IMR-90 (cell line): ENCODE measurements around the gene OPN1SW. TPM values are rescaled to one million over a fixed set of nuclear protein-coding genes. Genes with fewer than 3 reads are reported as not detected.

Experiments used
- ATAC-seq: fragments of 200-7000 bp; cut with Tn5 transposase; 2 replicates; pipeline ENCODE4 v1.9.1; 2020; ENCODE audit warnings: low read depth, mild to moderate bottlenecking, moderate library complexity
- BruUV-seq: library from RNA; stranded (reverse); fragments of 400-500 nt; replicated peaks from 2 replicates; lab custom pipeline; 2021; lab: Mats Ljungman, UMichigan
- CTCF ChIA-PET: fragments of 300-600 bp; formaldehyde crosslinking; extraction: SDS; loops from one replicate; lab custom pipeline; 2021; ENCODE audit warnings: antibody characterized with exemption; lab: Yijun Ruan, JAX
- POLR2A ChIA-PET: fragments of 300-600 bp; sonication (Branson Sonifier 250); formaldehyde crosslinking; loops from one replicate; lab custom pipeline; 2022; ENCODE audit warnings: antibody characterized with exemption; ENCODE audit not compliant: unreplicated experiment; lab: Charles Lee
- DNase-seq: peaks from one replicate; pipeline ENCODE4 v3.0.0; 2013
- H2AFZ ChIP-seq: replicated peaks from 2 replicates; pipeline ENCODE3; 2013; ENCODE audit warnings: low read length, mild to moderate bottlenecking; ENCODE audit not compliant: poor library complexity
- H2AK5ac ChIP-seq: 2 replicates; pipeline ENCODE4 v1.6.1; 2013; ENCODE audit warnings: low read depth, low read length, inconsistent platforms
- H2AK9ac ChIP-seq: replicated peaks from 2 replicates; pipeline ENCODE3; 2013; ENCODE audit warnings: mild to moderate bottlenecking, low read depth, low read length, moderate library complexity; ENCODE audit not compliant: poor library complexity
- H2BK120ac ChIP-seq: 2 replicates; pipeline ENCODE4 v1.6.1; 2013; ENCODE audit warnings: low read depth, low read length, inconsistent platforms
- H2BK15ac ChIP-seq: 3 replicates; pipeline ENCODE4 v1.6.1; 2013; ENCODE audit warnings: low read depth, low read length, inconsistent platforms
- H2BK20ac ChIP-seq: 2 replicates; pipeline ENCODE4 v1.6.1; 2013; ENCODE audit warnings: low read depth, mild to moderate bottlenecking, inconsistent platforms, low read length, moderate library complexity
- H2BK5ac ChIP-seq: 2 replicates; pipeline ENCODE4 v1.6.1; 2013; ENCODE audit warnings: mild to moderate bottlenecking, low read depth, low read length, inconsistent platforms; ENCODE audit not compliant: poor library complexity, severe bottlenecking
- H3K14ac ChIP-seq: replicated peaks from 2 replicates; pipeline ENCODE4 v1.6.1; 2013; ENCODE audit warnings: low read depth, low read length, inconsistent platforms
- H3K18ac ChIP-seq: 2 replicates; pipeline ENCODE4 v1.6.1; 2013; ENCODE audit warnings: low read depth, low read length, control low read depth
- H3K23ac ChIP-seq: 2 replicates; pipeline ENCODE4 v1.6.1; 2013; ENCODE audit warnings: low read depth, low read length, inconsistent platforms
- H3K27ac ChIP-seq: 2 replicates; pipeline ENCODE4 v1.5.1; 2013; ENCODE audit warnings: mild to moderate bottlenecking, control low read depth, low read length; ENCODE audit not compliant: insufficient read depth
- H3K27me3 ChIP-seq: 2 replicates; pipeline ENCODE4 v1.6.1; 2013; ENCODE audit warnings: low read length; ENCODE audit not compliant: control insufficient read depth, insufficient read depth
- H3K36me3 ChIP-seq: 2 replicates; pipeline ENCODE4 v1.6.1; 2013; ENCODE audit warnings: low read length, mixed read lengths; ENCODE audit not compliant: control insufficient read depth, insufficient read depth
- H3K4ac ChIP-seq: 2 replicates; pipeline ENCODE4 v1.6.1; 2013; ENCODE audit warnings: low read depth, low read length, inconsistent platforms
- H3K4me1 ChIP-seq: 2 replicates; pipeline ENCODE4 v1.6.1; 2013; ENCODE audit warnings: low read length, mixed read lengths; ENCODE audit not compliant: control insufficient read depth, insufficient read depth
- H3K4me2 ChIP-seq: 2 replicates; pipeline ENCODE4 v1.6.1; 2013; ENCODE audit warnings: low read depth, mild to moderate bottlenecking, control low read depth, low read length, moderate library complexity
- H3K4me3 ChIP-seq: 2 replicates; pipeline ENCODE4 v1.5.1; 2013; ENCODE audit warnings: low read depth, mild to moderate bottlenecking, control low read depth, low read length, moderate library complexity; ENCODE audit not compliant: insufficient read depth
- H3K56ac ChIP-seq: 2 replicates; pipeline ENCODE4 v1.6.1; 2013; ENCODE audit warnings: low read length, inconsistent platforms; ENCODE audit not compliant: insufficient read depth; ENCODE audit errors: extremely low read depth
- H3K79me1 ChIP-seq, 2 experiments: 2 replicates each; pipeline ENCODE4 v1.6.1; 2013; ENCODE audit warnings: low read length in 2 of 2, inconsistent platforms in 1 of 2, low read depth in 1 of 2
- H3K9ac ChIP-seq: 2 replicates; pipeline ENCODE4 v1.6.1; 2013; ENCODE audit warnings: low read depth, low read length, control low read depth
- H3K9me1 ChIP-seq: 2 replicates; pipeline ENCODE4 v1.6.1; 2013; ENCODE audit warnings: low read length, inconsistent platforms; ENCODE audit not compliant: insufficient read depth
- H3K9me3 ChIP-seq: 2 replicates; pipeline ENCODE4 v1.6.1; 2013; ENCODE audit warnings: low read length; ENCODE audit not compliant: control insufficient read depth, insufficient read depth
- H4K20me1 ChIP-seq: 2 replicates; pipeline ENCODE4 v1.6.1; 2013; ENCODE audit warnings: low read length, inconsistent platforms; ENCODE audit not compliant: insufficient read depth
- H4K5ac ChIP-seq: 2 replicates; pipeline ENCODE4 v1.6.1; 2013; ENCODE audit warnings: mild to moderate bottlenecking, low read depth, low read length, control low read depth
- H4K8ac ChIP-seq, 2 experiments: 2 replicates each; pipeline ENCODE4 v1.6.1; 2013; ENCODE audit warnings: low read depth in 2 of 2, low read length in 2 of 2, control low read depth in 1 of 2, inconsistent platforms in 1 of 2
- H4K91ac ChIP-seq: 2 replicates; pipeline ENCODE4 v1.6.1; 2013; ENCODE audit warnings: low read depth, low read length, inconsistent platforms; ENCODE audit not compliant: insufficient read depth
- ELK1 ChIP-seq: fragments of 150-350 bp; IDR thresholded peaks from 2 replicates; pipeline ENCODE4 v1.6.1; 2016; ENCODE audit warnings: low read depth, mild to moderate bottlenecking, low read length, moderate library complexity, borderline replicate concordance
- USF2 ChIP-seq: fragments of 150-350 bp; IDR thresholded peaks from 2 replicates; pipeline ENCODE4 v1.6.1; 2017; ENCODE audit warnings: mild to moderate bottlenecking, antibody characterized with exemption, low read length, low read depth
- WGBS, 2 experiments: methylation state at CpG; one replicate each; pipeline versions ENCODE4 v1.1.5 to v1.1.7; 2013; ENCODE audit warnings: missing lambda C conversion rate in 2 of 2; ENCODE audit not compliant: insufficient read length in 1 of 2; ENCODE audit errors: extremely low coverage in 2 of 2; 5-methylcytosine and 5-hydroxymethylcytosine counted together
- dilution Hi-C: fragments of 300-500 bp; cut with HindIII; formaldehyde crosslinking; loops from one replicate; pipeline ENCODE4 v1.14.3; 2018; ENCODE audit warnings: low sequenced_read_pairs; ENCODE audit not compliant: unreplicated experiment
- in situ Hi-C: fragments of 300-500 bp; cut with MboI; formaldehyde crosslinking; loops from 3 replicates; pipeline ENCODE4 v1.14.3; 2019; ENCODE audit warnings: low sequenced_read_pairs, inconsistent platforms, mixed read lengths
- intact Hi-C: fragments of 100-400 bp; cut with micrococcal nuclease; formaldehyde crosslinking; loops from 2 replicates; pipeline ENCODE4 v1.10.0; 2022
- polyA plus RNA-seq, 3 experiments: library from polyadenylated mRNA; depleted of rRNA; stranded (reverse); fragments of >200 nt; gene quantifications; 2 replicates each; pipeline ENCODE4 v1.2.3, GENCODE V29; 2012; ENCODE audit warnings: low replicate concordance in 1 of 3
- total RNA-seq: library from RNA; depleted of rRNA; stranded (reverse); fragments of >200 nt; gene quantifications from 2 replicates; pipeline ENCODE4 v1.2.3, GENCODE V29; 2012

OPN1SW gene
- total and polyA plus RNA-seq, 2 of the 4 experiments (the other 2 are of a cell fraction) = not detected

- no TSS peak for BruUV-seq
- no CpG with 5 or more reads among the region's 2 CpGs for WGBS, 2 experiments
- no peaks in the 10 kb centered on the region for H3K9me1 ChIP-seq
- H4K8ac ChIP-seq = no peak overlapping the region
- in situ Hi-C loops = no loop called here
- no peak overlapping the region for H3K4me3 ChIP-seq
- no peaks in the 10 kb centered on the region for H3K79me1 ChIP-seq
- H2BK5ac ChIP-seq = no peak overlapping the region
- H4K5ac ChIP-seq = no peak overlapping the region
- H3K9ac ChIP-seq = no peak overlapping the region
- H3K18ac ChIP-seq = no peak overlapping the region
- no peak overlapping the region for H3K27ac ChIP-seq
- no peak overlapping the region for H3K14ac ChIP-seq
- no peak overlapping the region for H2AFZ ChIP-seq
- TF ChIP-seq ELK1 = no peak
- peak; percentile 23; the same call in 1 of the 2 replicates for TF ChIP-seq USF2
- H2AK9ac ChIP-seq = no peak overlapping the region
- no peak overlapping the region for H3K23ac ChIP-seq
- intact Hi-C loops = no loop called here
- no peak overlapping the region for H3K4ac ChIP-seq
- H2BK15ac ChIP-seq = no peak overlapping the region
- ChIA-PET CTCF (no interaction called here), POLR2A (no interaction called here)
- no peak overlapping the region for H3K56ac ChIP-seq
- H3K9me3 ChIP-seq = no peaks in the 10 kb centered on the region
- dilution Hi-C loops = no loop called here
- H3K4me1 ChIP-seq = no peaks in the 10 kb centered on the region; the same call in 1 of the 2 replicates
- H4K20me1 ChIP-seq = no peaks in the 10 kb centered on the region; the same call in 1 of the 2 replicates
- no peak overlapping the region for H2BK20ac ChIP-seq
- peaks cover 13% of the 10 kb centered on the region for H3K27me3 ChIP-seq
- H2BK120ac ChIP-seq = no peak overlapping the region
- ATAC-seq = no peak
- no peaks in the 10 kb centered on the region for H3K36me3 ChIP-seq
- no peak overlapping the region for H4K91ac ChIP-seq
- no peak for DNase-seq
- no peak overlapping the region for H3K4me2 ChIP-seq
- H2AK5ac ChIP-seq = no peak overlapping the region
Observed at GRCh38 chr7:128725531-128725930, 50.1 kb downstream of the OPN1SW start.
